H1 (cell line): ENCODE measurements around the gene CAMKMT. TPM values are rescaled to one million over a fixed set of nuclear protein-coding genes. Genes with fewer than 3 reads are reported as not detected.

Experiments
- CTCF ChIA-PET: fragments of 300-600 bp; sonication (Branson Sonifier 250); formaldehyde crosslinking; loops from one replicate; lab custom pipeline; 2021; ENCODE audit not compliant: partially characterized antibody; lab: Charles Lee
- POLR2A ChIA-PET: fragments of 300-600 bp; sonication (Branson Sonifier 250); formaldehyde crosslinking; loops from one replicate; lab custom pipeline; 2021; ENCODE audit warnings: inconsistent platforms; ENCODE audit not compliant: partially characterized antibody; lab: Charles Lee
- DNase-seq, 2 experiments: peaks; one replicate each; pipeline versions ENCODE4 v3.0.0 to v3.0.0-alpha.2; 2010 to 2022; ENCODE audit warnings: low spot score in 2 of 2, low read depth in 1 of 2, mixed read lengths in 1 of 2
- FAIRE-seq: peaks from 2 replicates; lab custom pipeline; 2011; peaks lifted over from hg19 to GRCh38; lab: Jason Lieb, UNC
- H2AFZ ChIP-seq: 2 replicates; pipeline ENCODE4 v1.8.1; 2012; ENCODE audit warnings: low read length, inconsistent platforms
- H2AK5ac ChIP-seq: 2 replicates; pipeline ENCODE4 v1.6.1; 2013; ENCODE audit warnings: low read depth, low read length
- H2BK120ac ChIP-seq: replicated peaks from 2 replicates; pipeline ENCODE3; 2013; ENCODE audit warnings: low read depth, low read length, inconsistent platforms
- H2BK12ac ChIP-seq: 2 replicates; pipeline ENCODE4 v1.6.1; 2013; ENCODE audit warnings: low read depth, low read length
- H2BK15ac ChIP-seq: 2 replicates; pipeline ENCODE4 v1.6.1; 2013; ENCODE audit warnings: low read length
- H2BK20ac ChIP-seq: 2 replicates; pipeline ENCODE4 v1.6.1; 2013; ENCODE audit warnings: low read length
- H2BK5ac ChIP-seq: 2 replicates; pipeline ENCODE4 v1.6.1; 2013; ENCODE audit warnings: low read depth, low read length
- H3K14ac ChIP-seq: 2 replicates; pipeline ENCODE4 v1.6.1; 2013; ENCODE audit warnings: inconsistent platforms; ENCODE audit not compliant: insufficient read length
- H3K18ac ChIP-seq: 2 replicates; pipeline ENCODE4 v1.6.1; 2013; ENCODE audit warnings: low read length; ENCODE audit errors: extremely low read depth
- H3K23ac ChIP-seq: 2 replicates; pipeline ENCODE4 v1.6.1; 2013; ENCODE audit warnings: inconsistent platforms; ENCODE audit not compliant: insufficient read length
- H3K23me2 ChIP-seq: 2 replicates; pipeline ENCODE4 v1.6.1; 2013; ENCODE audit warnings: low read depth, low read length
- H3K27ac ChIP-seq: 2 replicates; pipeline ENCODE4 v1.6.1; 2011; ENCODE audit warnings: low read depth, low read length, inconsistent platforms
- H3K27me3 ChIP-seq, 4 experiments: replicated peaks in 1 of 4; 1 replicate in 1 of 4; 2 replicates in 3 of 4; pipeline versions ENCODE4 v1.6.1 to v1.8.1; 2011 to 2013; ENCODE audit warnings: low read length in 3 of 4, mild to moderate bottlenecking in 3 of 4, inconsistent platforms in 2 of 4, mixed read lengths in 2 of 4, moderate library complexity in 1 of 4; ENCODE audit not compliant: control insufficient read depth in 3 of 4, insufficient read depth in 3 of 4; ENCODE audit errors: extremely low read depth in 1 of 4
- H3K36me3 ChIP-seq, 4 experiments: 2 replicates each; pipeline versions ENCODE4 v1.6.1 to v1.8.1; 2011 to 2013; ENCODE audit warnings: mild to moderate bottlenecking in 4 of 4, low read length in 3 of 4, moderate library complexity in 2 of 4, control low read depth in 1 of 4, inconsistent platforms in 1 of 4; ENCODE audit not compliant: insufficient read depth in 4 of 4, control insufficient read depth in 2 of 4
- H3K4ac ChIP-seq: replicated peaks from 2 replicates; pipeline ENCODE3; 2013; ENCODE audit warnings: low read length, low read depth, mixed read lengths, inconsistent platforms; ENCODE audit not compliant: insufficient read length
- H3K4me1 ChIP-seq, 4 experiments: replicated peaks in 1 of 4; 1 replicate in 1 of 4; 2 replicates in 3 of 4; pipeline versions ENCODE4 v1.6.1 to v1.8.1; 2011 to 2013; ENCODE audit warnings: low read length in 3 of 4, inconsistent platforms in 2 of 4, mixed read lengths in 1 of 4; ENCODE audit not compliant: insufficient read depth in 4 of 4, control insufficient read depth in 3 of 4
- H3K4me2 ChIP-seq, 2 experiments: 2 replicates each; pipeline versions ENCODE4 v1.6.1 to v1.8.1; 2011 to 2013; ENCODE audit warnings: low read depth in 2 of 2, low read length in 2 of 2, control low read depth in 1 of 2, inconsistent platforms in 1 of 2, mild to moderate bottlenecking in 1 of 2; ENCODE audit not compliant: insufficient read depth in 1 of 2
- H3K4me3 ChIP-seq, 4 experiments: fragments of 200-600, 300-600 bp in 1 of 4; sonication (generic), shearing (Covaris generic), sonication (Bioruptor Twin) in 1 of 4; 2 replicates each; pipeline versions ENCODE4 v1.5.1 to v1.8.1; 2011 to 2016; ENCODE audit warnings: low read length in 4 of 4, low read depth in 3 of 4, control low read depth in 2 of 4, inconsistent platforms in 2 of 4, mild to moderate bottlenecking in 2 of 4, mixed read lengths in 1 of 4, moderate library complexity in 1 of 4; ENCODE audit not compliant: insufficient read depth in 2 of 4; ENCODE audit errors: extremely low read depth in 1 of 4
- H3K56ac ChIP-seq: replicated peaks from 2 replicates; pipeline ENCODE3; 2013; ENCODE audit warnings: low read depth, mild to moderate bottlenecking, mixed read lengths, low read length, inconsistent platforms; ENCODE audit not compliant: insufficient read length
- H3K79me1 ChIP-seq: 2 replicates; pipeline ENCODE4 v1.6.1; 2013; ENCODE audit warnings: low read depth, low read length, control low read depth
- H3K79me2 ChIP-seq, 2 experiments: 2 replicates each; pipeline versions ENCODE4 v1.6.1 to v1.8.1; 2012 to 2013; ENCODE audit warnings: low read length in 2 of 2, mild to moderate bottlenecking in 2 of 2, inconsistent platforms in 1 of 2; ENCODE audit not compliant: insufficient read depth in 2 of 2, control insufficient read depth in 1 of 2
- H3K9ac ChIP-seq, 4 experiments: replicated peaks in 1 of 4; 1 replicate in 1 of 4; 2 replicates in 3 of 4; pipeline versions ENCODE4 v1.6.1 to v1.8.1; 2011 to 2013; ENCODE audit warnings: low read depth in 3 of 4, low read length in 3 of 4, control low read depth in 2 of 4, mild to moderate bottlenecking in 2 of 4, moderate library complexity in 2 of 4, inconsistent platforms in 1 of 4; ENCODE audit errors: extremely low read depth in 1 of 4
- H3K9me3 ChIP-seq, 2 experiments: 2 replicates each; pipeline versions ENCODE4 v1.6.1 to v1.8.1; 2012 to 2013; ENCODE audit warnings: mild to moderate bottlenecking in 2 of 2, moderate library complexity in 2 of 2, control low read depth in 1 of 2, inconsistent platforms in 1 of 2, low read depth in 1 of 2, low read length in 1 of 2, mixed read lengths in 1 of 2; ENCODE audit not compliant: insufficient read depth in 2 of 2
- H4K20me1 ChIP-seq, 2 experiments: replicated peaks in 1 of 2; 2 replicates each; pipeline versions ENCODE3 to v1.8.1; 2011 to 2013; ENCODE audit warnings: inconsistent platforms in 2 of 2, low read length in 2 of 2, mild to moderate bottlenecking in 1 of 2; ENCODE audit not compliant: insufficient read depth in 2 of 2, control insufficient read depth in 1 of 2
- H4K5ac ChIP-seq: 2 replicates; pipeline ENCODE4 v1.6.1; 2013; ENCODE audit warnings: low read length, low read depth, mixed read lengths, inconsistent platforms; ENCODE audit not compliant: insufficient read length
- H4K8ac ChIP-seq: 2 replicates; pipeline ENCODE4 v1.8.0; 2013; ENCODE audit warnings: mild to moderate bottlenecking, moderate library complexity, low read length, inconsistent platforms; ENCODE audit not compliant: insufficient read depth; ENCODE audit errors: extremely low read depth
- H4K91ac ChIP-seq: replicated peaks from 2 replicates; pipeline ENCODE3; 2013; ENCODE audit warnings: low read length, mixed read lengths, inconsistent platforms; ENCODE audit not compliant: insufficient read length
- HDAC6 ChIP-seq: IDR thresholded peaks from one replicate; pipeline ENCODE4 v1.7.1; 2012; ENCODE audit warnings: low read depth, mild to moderate bottlenecking, inconsistent platforms, low read length, moderate library complexity
- KDM5A ChIP-seq: fragments of 200-600 bp; IDR thresholded peaks from 2 replicates; pipeline ENCODE4 v1.7.1; 2012; ENCODE audit warnings: mild to moderate bottlenecking, low read length, inconsistent platforms, mixed read lengths
- POU5F1 ChIP-seq: IDR thresholded peaks from 2 replicates; pipeline ENCODE4 v1.6.1; 2011; ENCODE audit warnings: low read depth, mild to moderate bottlenecking, low read length, moderate library complexity
- SIN3A ChIP-seq, 2 experiments: IDR thresholded peaks in 1 of 2; conservative IDR thresholded peaks in 1 of 2; 2 replicates each; pipeline ENCODE4 v1.6.1; 2011 to 2012; ENCODE audit warnings: low read length in 2 of 2, improper control_type of control experiment in 1 of 2, low read depth in 1 of 2, mild to moderate bottlenecking in 1 of 2
- TAF7 ChIP-seq: optimal IDR thresholded peaks from 2 replicates; pipeline ENCODE3; 2011; ENCODE audit warnings: low read depth, mild to moderate bottlenecking, inconsistent platforms, low read length, moderate library complexity, borderline replicate concordance
- WGBS, 2 experiments: shearing (Covaris generic) in 1 of 2; methylation state at CpG; one replicate each; pipeline versions ENCODE4 v1.1.6 to v1.1.7; 2013 to 2015; ENCODE audit warnings: low lambda C conversion rate in 2 of 2, mixed read lengths in 2 of 2, inconsistent platforms in 1 of 2, low coverage in 1 of 2, missing lambda C conversion rate in 1 of 2; ENCODE audit not compliant: insufficient replicate concordance in 2 of 2, insufficient coverage in 1 of 2, insufficient read length in 1 of 2; ENCODE audit errors: extremely low coverage in 1 of 2, missing lambda C conversion rate in 1 of 2; 5-methylcytosine and 5-hydroxymethylcytosine counted together
- polyA plus RNA-seq, 7 experiments: library from polyadenylated mRNA; depleted of rRNA in 3 of 7; stranded (reverse) in 5 of 7; unstranded in 2 of 7; fragments of >200 nt in 5 of 7; fragments of 200-250 nt in 2 of 7; gene quantifications; 1 replicate in 5 of 7; 2 replicates in 1 of 7; 4 replicates in 1 of 7; pipeline versions ENCODE4 v1.2.1 to v1.2.3, GENCODE V29; 2011 to 2013; ENCODE audit warnings: missing spikeins in 2 of 7, mixed read lengths in 2 of 7
- total RNA-seq: library from RNA; stranded (reverse); fragmentation: NEBNext Ultra II Directional; extraction: Animal tissue kit (Norgen Biotek cat#: 25700); gene quantifications from 2 replicates; pipeline ENCODE4 v1.2.1, GENCODE V29; 2021
- TF ChIP-seq, protein P1 (sequence below), 3 experiments: IDR thresholded peaks; 1 replicate in 2 of 3; 2 replicates in 1 of 3; pipeline versions ENCODE4 v1.5.1 to v1.6.1; 2011; ENCODE audit warnings: low read length in 3 of 3, mild to moderate bottlenecking in 3 of 3, inconsistent platforms in 2 of 3, low read depth in 1 of 3, moderate library complexity in 1 of 3; ENCODE audit not compliant: insufficient read depth in 1 of 3; ENCODE audit errors: control extremely low read depth in 1 of 3

Gene CAMKMT
- total and polyA plus RNA-seq, 2 of the 8 experiments (the other 6 are each of a cell fraction or from before 2014, with no cell fraction given) = 14.7 to 22.4 TPM

GRCh38 chr2:44579115-44579836 is 217.5 kb downstream of the CAMKMT start:
- no peaks in the 10 kb centered on the region for H3K36me3 ChIP-seq
- no peak overlapping the region for H4K8ac ChIP-seq
- no peak overlapping the region for H3K4me3 ChIP-seq
- H3K23me2 ChIP-seq = no peaks in the 10 kb centered on the region
- H3K27ac ChIP-seq = no peak overlapping the region
- no peaks in the 10 kb centered on the region for H3K4me1 ChIP-seq
- H4K5ac ChIP-seq = no peak overlapping the region
- H3K9me3 ChIP-seq = no peaks in the 10 kb centered on the region
- H3K56ac ChIP-seq = no peak overlapping the region
- no peak overlapping the region for H3K23ac ChIP-seq
- no peak overlapping the region for H3K9ac ChIP-seq
- no peak overlapping the region for H4K91ac ChIP-seq
- no peak overlapping the region for H2BK20ac ChIP-seq
- H3K18ac ChIP-seq = no peak overlapping the region
- no peaks in the 10 kb centered on the region for H4K20me1 ChIP-seq
- H2BK5ac ChIP-seq = no peak overlapping the region
- H2AK5ac ChIP-seq = no peak overlapping the region
- no peaks in the 10 kb centered on the region; the same call in 1 of the 2 replicates for H3K79me1 ChIP-seq
- no peak overlapping the region for H3K4me2 ChIP-seq
- no peaks in the 10 kb centered on the region for H3K27me3 ChIP-seq
- H2BK120ac ChIP-seq = no peak overlapping the region
- DNase-seq = no peak
- H3K79me2 ChIP-seq = no peaks in the 10 kb centered on the region
- no peak overlapping the region for H2BK12ac ChIP-seq
- H3K14ac ChIP-seq = no peak overlapping the region
- ChIA-PET CTCF (interaction anchor here (0.6 to 2.8 kb wide), 5 partner anchors 40 to 146 kb away, joined by 3 to 9 read pairs (median 4); no protein-coding TSS in a partner anchor), POLR2A (no interaction called here)
- H2AFZ ChIP-seq = no peak overlapping the region
- H3K4ac ChIP-seq = no peak overlapping the region
- no peak for FAIRE-seq
- H2BK15ac ChIP-seq = no peak overlapping the region
- 87% methylated on average over 6 of the region's 6 CpGs; no CpG with 5 or more reads in 1 of the 2 experiments for WGBS, 2 experiments
- TF ChIP-seq TAF7 (no peak), SIN3A (conservative IDR thresholded peaks at IDR 0.05 in 1 of 2, IDR thresholded peaks at IDR 0.05 in 1 of 2; ENCODE audit: low read depth in 1 of 2, low read length in 2 of 2) (no peak), KDM5A (no peak), HDAC6 (no peak), POU5F1 (no peak)
- TF ChIP-seq, protein P1, sequence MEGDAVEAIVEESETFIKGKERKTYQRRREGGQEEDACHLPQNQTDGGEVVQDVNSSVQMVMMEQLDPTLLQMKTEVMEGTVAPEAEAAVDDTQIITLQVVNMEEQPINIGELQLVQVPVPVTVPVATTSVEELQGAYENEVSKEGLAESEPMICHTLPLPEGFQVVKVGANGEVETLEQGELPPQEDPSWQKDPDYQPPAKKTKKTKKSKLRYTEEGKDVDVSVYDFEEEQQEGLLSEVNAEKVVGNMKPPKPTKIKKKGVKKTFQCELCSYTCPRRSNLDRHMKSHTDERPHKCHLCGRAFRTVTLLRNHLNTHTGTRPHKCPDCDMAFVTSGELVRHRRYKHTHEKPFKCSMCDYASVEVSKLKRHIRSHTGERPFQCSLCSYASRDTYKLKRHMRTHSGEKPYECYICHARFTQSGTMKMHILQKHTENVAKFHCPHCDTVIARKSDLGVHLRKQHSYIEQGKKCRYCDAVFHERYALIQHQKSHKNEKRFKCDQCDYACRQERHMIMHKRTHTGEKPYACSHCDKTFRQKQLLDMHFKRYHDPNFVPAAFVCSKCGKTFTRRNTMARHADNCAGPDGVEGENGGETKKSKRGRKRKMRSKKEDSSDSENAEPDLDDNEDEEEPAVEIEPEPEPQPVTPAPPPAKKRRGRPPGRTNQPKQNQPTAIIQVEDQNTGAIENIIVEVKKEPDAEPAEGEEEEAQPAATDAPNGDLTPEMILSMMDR (IDR thresholded peaks at IDR 0.05; ENCODE audit: control extremely low read depth in 1 of 3, insufficient read depth in 1 of 3, low read depth in 1 of 3, low read length in 3 of 3) = no peak
